Measurements from ENCODE around the gene ZNG1C. TPM values are rescaled to one million over a fixed set of nuclear protein-coding genes. Genes with fewer than 3 reads are reported as not detected.
A peak's percentile ranks its signal among the peaks of the same experiment; 100 is the strongest.
"Not testable (repeated sequence)": the region's sequence is repeated elsewhere in the genome, so short reads cannot be mapped to it uniquely, and the experiment has no call there.

Gene ZNG1C
- total RNA-seq, 2 experiments from 2014 or later, result 33.0 to 37.3 TPM

GRCh38 chr9:68318209-68318608 is 76.4 kb downstream of the ZNG1C start:
- H3K9me3 Mint-ChIP-seq (ENCODE audit: low read depth); H3K27me3 Mint-ChIP-seq; POLR2A ChIA-PET; intact Hi-C loops (cut with DNase I, micrococcal nuclease); H3K4me1 Mint-ChIP-seq; H3K4me3 Mint-ChIP-seq; H3K27ac Mint-ChIP-seq; H3K36me3 Mint-ChIP-seq (ENCODE audit: low read depth); CTCF ChIA-PET: not testable (repeated sequence)
- DNase-seq (peak; percentile 11), ATAC-seq (peak; percentile 51)

GRCh38 chr9:68323749-68324148 is 82.0 kb downstream of the ZNG1C start:
- H3K4me3 Mint-ChIP-seq; H3K4me1 Mint-ChIP-seq; CTCF ChIA-PET; intact Hi-C loops (cut with DNase I, micrococcal nuclease); ATAC-seq; H3K27ac Mint-ChIP-seq; DNase-seq; H3K36me3 Mint-ChIP-seq (ENCODE audit: low read depth); POLR2A ChIA-PET; H3K9me3 Mint-ChIP-seq (ENCODE audit: low read depth); H3K27me3 Mint-ChIP-seq: not testable (repeated sequence)

- intact Hi-C loops (cut with DNase I, micrococcal nuclease); H3K9me3 Mint-ChIP-seq (ENCODE audit: low read depth); H3K4me3 Mint-ChIP-seq; DNase-seq; CTCF ChIA-PET; H3K4me1 Mint-ChIP-seq; H3K36me3 Mint-ChIP-seq (ENCODE audit: low read depth); H3K27ac Mint-ChIP-seq; POLR2A ChIA-PET; H3K27me3 Mint-ChIP-seq; ATAC-seq: not testable (repeated sequence)
Observed at GRCh38 chr9:68324518-68324917, 82.7 kb downstream of the ZNG1C start.

DNA sequence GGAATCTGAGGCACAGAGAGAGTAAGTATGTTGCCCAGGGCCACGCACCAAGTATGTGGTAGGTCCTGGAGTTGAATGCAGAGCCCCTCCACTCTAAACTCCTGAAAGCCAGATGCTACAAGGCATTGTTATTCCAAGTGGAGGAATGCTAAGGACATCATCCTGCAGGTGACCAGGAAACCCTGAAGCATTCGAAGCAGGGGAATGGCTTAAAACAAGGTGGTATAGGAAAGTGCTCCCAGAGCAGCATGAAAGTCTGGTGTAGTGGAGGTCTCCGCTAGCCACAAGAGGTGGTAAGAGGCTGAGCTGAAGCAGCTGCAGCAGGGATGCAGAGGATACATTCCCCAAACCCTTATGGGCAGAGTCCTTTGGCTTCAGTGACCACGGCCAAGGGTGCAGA is 87.3 kb downstream of the ZNG1C start:
- ATAC-seq; H3K27ac Mint-ChIP-seq; H3K4me1 Mint-ChIP-seq; CTCF ChIA-PET; H3K27me3 Mint-ChIP-seq; H3K36me3 Mint-ChIP-seq (ENCODE audit: low read depth); H3K9me3 Mint-ChIP-seq (ENCODE audit: low read depth); DNase-seq; intact Hi-C loops (cut with DNase I, micrococcal nuclease); H3K4me3 Mint-ChIP-seq; POLR2A ChIA-PET: not testable (repeated sequence)

- H3K27me3 Mint-ChIP-seq; H3K4me1 Mint-ChIP-seq; POLR2A ChIA-PET; H3K4me3 Mint-ChIP-seq; intact Hi-C loops (cut with DNase I, micrococcal nuclease); H3K9me3 Mint-ChIP-seq (ENCODE audit: low read depth); DNase-seq; H3K27ac Mint-ChIP-seq; H3K36me3 Mint-ChIP-seq (ENCODE audit: low read depth); CTCF ChIA-PET; ATAC-seq: not testable (repeated sequence)
Observed at GRCh38 chr9:68330531-68331173, 88.9 kb downstream of the ZNG1C start.

DNA sequence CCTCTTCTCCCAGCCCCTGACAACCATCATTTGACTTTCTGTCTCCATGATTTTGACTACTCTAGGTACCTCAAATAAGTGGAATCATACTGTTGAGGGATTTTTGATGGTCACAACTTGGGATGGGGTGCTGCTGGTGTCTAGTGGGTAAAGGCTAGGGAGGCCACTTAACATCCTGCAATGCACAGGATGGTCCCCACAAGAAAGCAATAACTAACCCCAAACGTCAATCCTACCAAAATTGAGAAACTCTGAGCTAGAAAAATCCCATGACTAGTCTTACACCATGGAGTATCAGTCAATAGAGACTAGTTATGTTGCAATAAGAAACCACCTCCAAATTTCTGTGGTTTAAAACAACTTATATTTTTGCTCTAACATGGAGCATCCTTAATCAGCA is 90.3 kb downstream of the ZNG1C start:
- H3K9me3 Mint-ChIP-seq (ENCODE audit: low read depth); intact Hi-C loops (cut with DNase I, micrococcal nuclease); H3K4me1 Mint-ChIP-seq; DNase-seq; POLR2A ChIA-PET; H3K27me3 Mint-ChIP-seq; H3K4me3 Mint-ChIP-seq; CTCF ChIA-PET; H3K27ac Mint-ChIP-seq; H3K36me3 Mint-ChIP-seq (ENCODE audit: low read depth): not testable (repeated sequence)
- peak; percentile 39 for ATAC-seq

GRCh38 chr9:68335935-68336334 is 94.2 kb downstream of the ZNG1C start:
- CTCF ChIA-PET; H3K36me3 Mint-ChIP-seq (ENCODE audit: low read depth); H3K9me3 Mint-ChIP-seq (ENCODE audit: low read depth); POLR2A ChIA-PET; H3K27me3 Mint-ChIP-seq; H3K4me3 Mint-ChIP-seq; intact Hi-C loops (cut with DNase I, micrococcal nuclease); H3K4me1 Mint-ChIP-seq; H3K27ac Mint-ChIP-seq: not testable (repeated sequence)
- DNase-seq (peak; percentile 13), ATAC-seq (peak; percentile 23)

GRCh38 chr9:68336639-68337339 is 95.0 kb downstream of the ZNG1C start:
- H3K36me3 Mint-ChIP-seq (ENCODE audit: low read depth); H3K9me3 Mint-ChIP-seq (ENCODE audit: low read depth); CTCF ChIA-PET; POLR2A ChIA-PET; intact Hi-C loops (cut with DNase I, micrococcal nuclease); H3K27ac Mint-ChIP-seq; DNase-seq; H3K4me1 Mint-ChIP-seq; H3K4me3 Mint-ChIP-seq; H3K27me3 Mint-ChIP-seq; ATAC-seq: not testable (repeated sequence)

GRCh38 chr9:68338000-68338399 is 96.2 kb downstream of the ZNG1C start:
- H3K27me3 Mint-ChIP-seq; H3K36me3 Mint-ChIP-seq (ENCODE audit: low read depth); H3K9me3 Mint-ChIP-seq (ENCODE audit: low read depth); ATAC-seq; DNase-seq; H3K27ac Mint-ChIP-seq; CTCF ChIA-PET; H3K4me1 Mint-ChIP-seq; POLR2A ChIA-PET; H3K4me3 Mint-ChIP-seq; intact Hi-C loops (cut with DNase I, micrococcal nuclease): not testable (repeated sequence)

GRCh38 chr9:68342265-68343025 is 100.7 kb downstream of the ZNG1C start:
- POLR2A ChIA-PET; H3K27ac Mint-ChIP-seq; CTCF ChIA-PET; H3K27me3 Mint-ChIP-seq; DNase-seq; H3K9me3 Mint-ChIP-seq (ENCODE audit: low read depth); H3K36me3 Mint-ChIP-seq (ENCODE audit: low read depth); H3K4me1 Mint-ChIP-seq; H3K4me3 Mint-ChIP-seq; intact Hi-C loops (cut with DNase I, micrococcal nuclease): not testable (repeated sequence)
- peak; percentile 80 for ATAC-seq

DNA sequence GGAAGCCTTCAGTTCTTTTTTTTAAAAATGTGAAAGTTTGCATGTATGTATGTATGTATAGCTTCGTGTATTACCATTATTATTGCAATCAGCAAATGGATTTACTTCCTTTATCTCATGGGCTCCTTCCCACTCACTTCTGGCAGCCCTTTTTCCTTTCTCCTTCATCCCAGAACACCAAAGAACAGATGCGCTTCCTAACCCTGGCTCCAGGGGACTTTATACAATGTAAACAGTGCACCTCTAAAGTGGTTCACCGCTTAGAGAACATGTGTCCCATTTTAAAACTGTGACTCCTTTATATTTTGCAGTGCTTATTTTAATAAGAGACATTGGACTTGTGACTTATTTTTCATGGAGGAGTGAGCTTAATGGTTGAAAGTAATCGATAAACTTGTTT is 101.5 kb downstream of the ZNG1C start:
- DNase-seq; H3K9me3 Mint-ChIP-seq (ENCODE audit: low read depth); H3K36me3 Mint-ChIP-seq (ENCODE audit: low read depth); H3K4me1 Mint-ChIP-seq; H3K27me3 Mint-ChIP-seq; intact Hi-C loops (cut with DNase I, micrococcal nuclease); CTCF ChIA-PET; POLR2A ChIA-PET; H3K27ac Mint-ChIP-seq; ATAC-seq; H3K4me3 Mint-ChIP-seq: not testable (repeated sequence)

GRCh38 chr9:68343992-68344391 is 102.2 kb downstream of the ZNG1C start:
- DNase-seq; H3K27me3 Mint-ChIP-seq; ATAC-seq; POLR2A ChIA-PET; H3K36me3 Mint-ChIP-seq (ENCODE audit: low read depth); intact Hi-C loops (cut with DNase I, micrococcal nuclease); H3K9me3 Mint-ChIP-seq (ENCODE audit: low read depth); H3K27ac Mint-ChIP-seq; CTCF ChIA-PET; H3K4me1 Mint-ChIP-seq; H3K4me3 Mint-ChIP-seq: not testable (repeated sequence)
